Raji (cell line): ENCODE results near the gene CREBL2.

ENCODE experiments used
- POLR2A ChIP-seq: IDR thresholded peaks from 2 replicates; pipeline ENCODE4 v1.6.1; 2011; ENCODE audit warnings: low read depth, low read length, control low read depth; ENCODE audit not compliant: insufficient read depth

The CREBL2 gene

GRCh38 chr12:12611512-12612306, at the start of gene CREBL2:
Gene CREBL2 (plus strand): TSS chr12:12611876. CDS start chr12:12612173, 297 bp downstream.
- peak; percentile 75 for TF ChIP-seq POLR2A

DNA sequence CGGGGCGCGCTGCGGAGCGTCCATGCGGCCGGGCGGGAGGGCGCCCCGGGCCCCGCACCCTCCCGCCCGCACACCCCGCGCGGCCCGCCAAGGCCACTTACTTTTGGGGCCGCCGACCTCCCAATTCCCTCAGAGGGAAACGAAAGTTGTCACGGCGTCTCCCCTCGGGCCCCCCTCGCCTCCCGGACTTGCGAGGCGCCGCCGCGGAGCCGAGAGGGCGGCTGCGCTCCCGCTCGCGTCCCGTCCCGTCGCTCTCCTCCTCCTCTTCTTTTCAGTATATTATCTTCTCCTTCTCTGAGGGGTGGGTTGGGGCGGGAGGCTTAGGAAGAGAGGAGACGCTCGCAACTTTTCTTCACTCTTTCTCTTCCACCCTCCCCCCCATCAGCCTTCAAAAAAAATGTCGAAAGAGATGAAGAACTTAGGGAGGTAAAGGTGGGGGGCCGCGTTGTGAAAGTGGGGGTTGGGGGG, 49.6 kb upstream of the CREBL2 start:
- TF ChIP-seq POLR2A, result no peak

GRCh38 chr12:12562585-12563261, 49.0 kb upstream of the CREBL2 start, which contains the start of gene DUSP16:
Gene DUSP16 (minus strand): TSS chr12:12562863. CDS start chr12:12521098, 41,765 bp downstream.
- no peak for TF ChIP-seq POLR2A

DNA sequence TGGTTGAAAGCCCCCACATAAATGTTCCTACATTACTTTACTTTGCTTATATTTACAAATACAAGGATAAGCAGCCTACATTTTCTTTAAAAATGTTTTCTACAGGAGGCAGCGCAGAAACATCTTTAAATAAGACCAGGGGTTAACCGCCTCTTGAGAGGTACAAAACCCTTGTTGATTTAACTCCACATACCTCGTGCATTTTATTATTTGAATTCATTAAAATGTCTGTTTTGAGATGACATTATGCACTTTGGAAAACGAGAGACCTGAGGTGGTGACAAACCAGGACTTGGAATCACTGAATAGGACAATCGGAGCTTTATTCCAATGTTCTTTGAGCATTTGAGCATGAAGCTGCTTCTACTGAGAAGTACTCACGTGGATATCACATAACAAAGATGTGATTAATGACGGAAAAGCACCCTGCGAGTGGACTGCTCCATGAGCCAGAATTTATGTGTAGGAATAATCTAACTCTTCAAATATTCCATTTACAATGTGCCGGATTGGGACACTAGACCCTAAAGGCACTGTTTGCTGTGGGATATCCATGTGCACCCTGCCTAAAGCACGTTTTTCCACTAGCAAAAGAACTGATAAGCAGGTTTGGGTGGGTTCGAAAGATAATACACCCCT, 48.3 kb upstream of the CREBL2 start:
- TF ChIP-seq POLR2A, result no peak

DNA sequence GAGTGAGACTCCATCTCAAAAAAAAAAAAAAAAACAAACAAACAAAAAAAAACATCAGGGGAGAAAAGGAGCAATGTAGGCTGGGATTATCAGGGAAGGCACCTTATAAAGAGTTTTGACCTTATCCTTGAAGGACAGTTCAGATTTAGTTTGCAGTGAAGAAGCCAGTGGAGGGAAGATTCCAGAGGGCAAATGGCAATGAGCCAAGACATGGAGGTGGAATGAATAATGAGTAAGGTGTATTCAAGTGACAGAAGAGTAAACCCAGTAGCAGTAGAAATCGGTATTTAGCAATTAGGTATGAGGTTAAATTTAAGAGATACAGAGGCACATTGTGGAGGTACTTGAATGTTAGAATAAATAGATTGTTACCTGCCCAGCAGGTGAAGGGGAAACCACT, 46.8 kb upstream of the CREBL2 start:
- no peak for TF ChIP-seq POLR2A

- no peak for TF ChIP-seq POLR2A
These were observed 39.0 kb upstream of the CREBL2 start for GRCh38 chr12:12572659-12573058.

- no peak for TF ChIP-seq POLR2A
These were observed 33.9 kb upstream of the CREBL2 start for GRCh38 chr12:12577786-12578185.

GRCh38 chr12:12582193-12582881, 29.3 kb upstream of the CREBL2 start:
- no peak for TF ChIP-seq POLR2A

DNA sequence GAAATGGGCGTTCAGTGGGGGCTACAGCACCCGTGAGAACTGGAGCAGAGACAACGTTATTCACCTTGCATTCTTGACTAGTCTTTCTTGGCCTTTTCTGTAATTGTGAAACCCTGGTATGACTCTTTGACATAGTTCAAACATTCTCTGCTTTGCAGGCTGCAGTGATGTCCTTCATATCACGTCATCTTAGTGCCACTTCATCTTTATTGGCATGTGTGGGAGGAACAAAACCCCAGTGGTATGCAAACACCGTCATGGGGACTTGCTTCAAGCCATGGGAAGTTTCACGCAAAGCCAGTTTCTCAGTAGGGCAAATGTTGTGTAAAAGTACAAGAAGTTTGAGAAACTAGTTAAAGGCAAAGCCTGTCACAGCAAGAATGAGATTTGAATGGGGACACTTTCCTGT, 28.8 kb upstream of the CREBL2 start:
- TF ChIP-seq POLR2A, result peak; percentile 33; the same call in 1 of the 2 replicates

GRCh38 chr12:12583510-12584178, 28.0 kb upstream of the CREBL2 start:
- no peak for TF ChIP-seq POLR2A

- no peak for TF ChIP-seq POLR2A
These were observed 26.4 kb upstream of the CREBL2 start for GRCh38 chr12:12585115-12585863.

- TF ChIP-seq POLR2A, result no peak
These were observed 24.6 kb upstream of the CREBL2 start for GRCh38 chr12:12586879-12587675.

DNA sequence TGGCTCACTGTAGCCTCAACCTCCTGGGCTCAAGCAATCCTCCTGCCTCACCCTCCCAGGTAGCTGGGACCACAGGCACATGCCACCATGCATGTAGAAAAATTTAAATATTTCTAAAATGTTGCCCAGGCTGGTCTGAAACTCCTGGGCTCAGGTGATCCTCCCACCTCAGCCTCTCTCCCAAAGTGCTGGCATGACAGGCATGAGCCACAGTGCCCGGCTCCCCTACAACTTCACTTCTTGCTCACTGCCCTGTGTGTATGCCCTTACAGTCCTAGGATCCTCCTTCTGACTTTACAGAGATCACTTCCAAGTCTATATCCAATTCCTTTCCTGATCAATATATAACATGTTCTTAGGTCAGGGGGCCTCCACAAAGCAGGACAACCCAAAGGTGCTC, 23.8 kb upstream of the CREBL2 start:
- TF ChIP-seq POLR2A, result no peak
